Naive thymus-derived CD4-positive, alpha-beta T cell (primary cell): ENCODE results near the gene EPSTI1. TPM values are rescaled to one million over a fixed set of nuclear protein-coding genes. Genes with fewer than 3 reads are reported as not detected.

Experiments
- ATAC-seq: fragments of 150-1000 bp; cut with Tn5 transposase; 2 replicates; pipeline ENCODE4 v1.10.0; 2021; ENCODE audit warnings: mild to moderate bottlenecking, moderate library complexity
- CTCF ChIA-PET: fragments of 350-600 bp; sonication (Branson Sonifier 250); formaldehyde crosslinking; loops from one replicate; lab custom pipeline; 2021; ENCODE audit warnings: antibody characterized with exemption; lab: Charles Lee
- POLR2A ChIA-PET: fragments of 350-600 bp; sonication (Branson Sonifier 250); formaldehyde crosslinking; loops from one replicate; lab custom pipeline; 2021; ENCODE audit warnings: antibody characterized with exemption, inconsistent platforms; lab: Charles Lee
- DNase-seq, 9 donors: peaks; one replicate each; pipeline versions ENCODE4 v3.0.0 to v3.0.0-alpha.2; 2020 to 2022; ENCODE audit warnings: mixed read lengths in 1 of 9
- H3K27ac ChIP-seq: one replicate; pipeline ENCODE4 v1.7.0; 2013; ENCODE audit warnings: mild to moderate bottlenecking, low read depth, low read length, moderate library complexity
- H3K27me3 ChIP-seq, 2 donors: one replicate each; pipeline ENCODE4 v1.7.0; 2013; ENCODE audit warnings: low read length in 2 of 2, mild to moderate bottlenecking in 2 of 2, moderate library complexity in 2 of 2; ENCODE audit not compliant: control insufficient read depth in 2 of 2, insufficient read depth in 2 of 2
- H3K36me3 ChIP-seq, 3 experiments: 1 replicate in 2 of 3; 2 replicates in 1 of 3; pipeline ENCODE4 v1.7.0; 2013; ENCODE audit warnings: low read length in 3 of 3, mild to moderate bottlenecking in 3 of 3, moderate library complexity in 1 of 3; ENCODE audit not compliant: insufficient read depth in 3 of 3, control insufficient read depth in 2 of 3
- H3K4me1 ChIP-seq, 2 donors: one replicate each; pipeline ENCODE4 v1.7.0; 2013; ENCODE audit warnings: low read length in 2 of 2, mild to moderate bottlenecking in 2 of 2, moderate library complexity in 1 of 2; ENCODE audit not compliant: control insufficient read depth in 2 of 2, insufficient read depth in 2 of 2
- H3K4me3 ChIP-seq: 2 replicates; pipeline ENCODE4 v1.7.0; 2013; ENCODE audit warnings: mild to moderate bottlenecking, low read length
- H3K9me3 ChIP-seq, 3 experiments: 1 replicate in 2 of 3; 2 replicates in 1 of 3; pipeline ENCODE4 v1.7.0; 2013; ENCODE audit warnings: low read length in 3 of 3; ENCODE audit not compliant: control insufficient read depth in 2 of 3
- H3K27ac Mint-ChIP-seq, 9 donors: one replicate each; pipeline ENCODE4 v1.8.0; 2020 to 2022; ENCODE audit warnings: mixed read lengths in 9 of 9, mild to moderate bottlenecking in 8 of 9, moderate library complexity in 5 of 9, inconsistent platforms in 2 of 9
- H3K27me3 Mint-ChIP-seq, 5 donors: one replicate each; pipeline ENCODE4 v1.8.0; 2021 to 2022; ENCODE audit warnings: mixed read lengths in 5 of 5, mild to moderate bottlenecking in 1 of 5
- H3K36me3 Mint-ChIP-seq, 5 donors: one replicate each; pipeline ENCODE4 v1.8.0; 2020 to 2022; ENCODE audit warnings: mixed read lengths in 5 of 5, mild to moderate bottlenecking in 3 of 5, inconsistent platforms in 1 of 5
- H3K4me1 Mint-ChIP-seq, 7 donors: one replicate each; pipeline ENCODE4 v1.8.0; 2020 to 2022; ENCODE audit warnings: mixed read lengths in 7 of 7, mild to moderate bottlenecking in 3 of 7, inconsistent platforms in 1 of 7
- H3K4me3 Mint-ChIP-seq, 10 donors: one replicate each; pipeline ENCODE4 v1.8.0; 2020 to 2022; ENCODE audit warnings: mild to moderate bottlenecking in 10 of 10, mixed read lengths in 10 of 10, moderate library complexity in 6 of 10, inconsistent platforms in 2 of 10
- H3K9me3 Mint-ChIP-seq, 11 donors: one replicate each; pipeline ENCODE4 v1.8.0; 2020 to 2022; ENCODE audit warnings: mixed read lengths in 11 of 11, mild to moderate bottlenecking in 4 of 11, inconsistent platforms in 1 of 11, moderate library complexity in 1 of 11
- intact Hi-C, 2 donors: fragments of 100-400 bp; cut with micrococcal nuclease; formaldehyde crosslinking; loops; one replicate each; pipeline ENCODE4 v1.15.1; 2023
- polyA plus RNA-seq, 2 donors: library from polyadenylated mRNA; unstranded; fragments of 300-500 nt; fragmentation: Illumina TruSeq; gene quantifications; one replicate each; pipeline ENCODE4 v1.2.3, GENCODE V29; 2021
- total RNA-seq, 6 experiments: library from RNA in 5 of 6; stranded (reverse) in 5 of 6; gene quantifications; 1 replicate in 5 of 6; 2 replicates in 1 of 6; pipeline ENCODE4 v1.2.3 and lab custom pipeline; 2021 to 2026

The EPSTI1 gene
- total and polyA plus RNA-seq, 7 experiments from 2014 or later = 8.4 to 125 (median 13.7) TPM

DNA sequence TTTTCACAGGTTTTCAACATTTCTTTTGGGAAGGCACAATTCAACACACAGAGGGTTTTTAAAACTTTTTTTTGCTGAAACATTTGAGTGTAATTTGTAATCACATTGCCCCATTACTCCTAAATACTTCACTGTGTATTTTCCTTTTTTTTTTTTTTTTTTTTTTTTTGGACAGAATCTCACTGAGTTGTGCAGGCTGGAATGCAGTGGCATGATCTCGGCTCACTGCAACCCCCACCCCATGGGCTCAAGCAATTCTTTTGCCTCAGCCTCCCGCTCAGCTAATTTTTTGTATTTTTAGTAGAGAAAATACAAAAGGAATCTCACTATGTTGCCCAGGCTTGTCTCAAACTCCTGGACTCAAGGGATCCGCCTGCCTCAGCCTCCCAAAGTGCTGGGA is 16.6 kb upstream of the EPSTI1 start:
- no peak overlapping the region for H3K4me3 ChIP-seq
- H3K27me3 ChIP-seq = no peaks in the 10 kb centered on the region
- no peaks in the 10 kb centered on the region for H3K9me3 ChIP-seq
- H3K27ac ChIP-seq = no peak overlapping the region
- no peaks in the 10 kb centered on the region for H3K36me3 ChIP-seq
- POLR2A ChIA-PET = no interaction called here
- Mint-ChIP-seq H3K9me3 (no peaks in the 10 kb centered on the region), H3K27me3 (peaks cover 0 to 25% (median 0%) of the 10 kb centered on the region in 5 donors), H3K4me1 (no peaks in the 10 kb centered on the region), H3K4me3 (no peak overlapping the region), H3K27ac (no peak overlapping the region), H3K36me3 (peaks cover 0 to 5% (median 0%) of the 10 kb centered on the region in 5 donors)
- ATAC-seq = no peak
- intact Hi-C loops = no loop called here
- no peak for DNase-seq
- H3K4me1 ChIP-seq = no peaks in the 10 kb centered on the region
- CTCF ChIA-PET = no interaction called here

- no peaks in the 10 kb centered on the region for H3K4me1 ChIP-seq
- peaks cover 0 to 9% (median 4%) of the 10 kb centered on the region in 11 donors for H3K9me3 Mint-ChIP-seq
- no peak overlapping the region for H3K27ac ChIP-seq
- H3K9me3 ChIP-seq = no peaks in the 10 kb centered on the region
- ChIA-PET CTCF (no interaction called here), POLR2A (interaction anchor here (1.2 kb wide), 1 partner anchor 15 kb away, joined by 6 read pairs; the partner anchor contains the start of gene EPSTI1)
- intact Hi-C loops = no loop called here
- ATAC-seq = no peak
- no peaks in the 10 kb centered on the region for H3K27me3 ChIP-seq
- no peak overlapping the region for H3K4me3 ChIP-seq
- no peaks in the 10 kb centered on the region for H3K4me1 Mint-ChIP-seq
- H3K4me3 Mint-ChIP-seq = no peak overlapping the region
- DNase-seq = no peak
- H3K36me3 ChIP-seq = no peaks in the 10 kb centered on the region
- peak overlapping the region in 2 of 9 donors; percentile 9 to 16 for H3K27ac Mint-ChIP-seq
- H3K27me3 Mint-ChIP-seq = peaks cover 0 to 25% (median 0%) of the 10 kb centered on the region in 5 donors
- H3K36me3 Mint-ChIP-seq = peaks cover 0 to 5% (median 4%) of the 10 kb centered on the region in 5 donors
Observed at GRCh38 chr13:43006893-43007631, 15.0 kb upstream of the EPSTI1 start.

GRCh38 chr13:43005460-43006236 is 13.6 kb upstream of the EPSTI1 start:
- no peaks in the 10 kb centered on the region for H3K9me3 ChIP-seq
- H3K27me3 ChIP-seq = no peaks in the 10 kb centered on the region
- intact Hi-C loops = no loop called here
- H3K4me3 ChIP-seq = no peak overlapping the region
- peaks cover 0 to 3% (median 0%) of the 10 kb centered on the region in 7 donors for H3K4me1 Mint-ChIP-seq
- H3K9me3 Mint-ChIP-seq = peaks cover 0 to 11% (median 6%) of the 10 kb centered on the region in 11 donors
- DNase-seq = no peak
- POLR2A ChIA-PET = interaction anchor here (0.7 to 1.7 kb wide), 3 partner anchors 15 to 52 kb away, joined by 3 to 4 read pairs (median 3); partner anchors contain the start of gene DNAJC15
- no peaks in the 10 kb centered on the region for H3K36me3 ChIP-seq
- H3K4me1 ChIP-seq = no peaks in the 10 kb centered on the region
- CTCF ChIA-PET = interaction anchor here (1.0 kb wide), 1 partner anchor 71 kb away, joined by 3 read pairs; no protein-coding TSS in a partner anchor
- no peak for ATAC-seq
- peaks cover 0 to 25% (median 0%) of the 10 kb centered on the region in 5 donors for H3K27me3 Mint-ChIP-seq
- no peak overlapping the region for H3K27ac Mint-ChIP-seq
- H3K36me3 Mint-ChIP-seq = peaks cover 0 to 12% (median 7%) of the 10 kb centered on the region in 5 donors
- H3K27ac ChIP-seq = no peak overlapping the region
- H3K4me3 Mint-ChIP-seq = no peak overlapping the region

GRCh38 chr13:43003729-43004128 is 11.7 kb upstream of the EPSTI1 start:
- Mint-ChIP-seq H3K4me3 (no peak overlapping the region), H3K4me1 (peaks cover 0 to 8% (median 0%) of the 10 kb centered on the region in 7 donors)
- POLR2A ChIA-PET = no interaction called here

DNA sequence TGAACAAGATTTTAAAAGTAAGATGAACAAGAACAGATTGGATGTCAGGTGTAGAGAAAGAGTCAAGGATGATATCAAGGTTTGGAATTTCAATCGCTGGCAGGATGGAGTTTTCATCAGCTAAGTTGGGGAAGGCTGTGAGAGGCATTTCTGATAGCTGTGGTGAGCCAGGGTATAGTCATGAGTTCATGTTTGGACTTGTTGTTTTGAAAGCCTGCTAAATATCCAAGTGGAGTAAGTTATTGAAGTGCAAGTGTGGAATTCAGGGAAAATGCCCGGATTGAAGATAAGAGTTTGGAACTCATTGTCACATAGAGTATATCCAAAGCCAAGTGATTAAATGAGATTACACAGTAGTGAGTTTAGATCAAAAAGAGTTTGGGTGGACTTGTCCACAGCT is 11.0 kb upstream of the EPSTI1 start:
- Mint-ChIP-seq H3K9me3 (peaks cover 0 to 11% (median 6%) of the 10 kb centered on the region in 11 donors), H3K4me1 (peaks cover 0 to 9% (median 0%) of the 10 kb centered on the region in 7 donors), H3K27ac (no peak overlapping the region), H3K27me3 (peaks cover 0 to 12% (median 0%) of the 10 kb centered on the region in 5 donors), H3K4me3 (no peak overlapping the region), H3K36me3 (peaks cover 0 to 9% (median 7%) of the 10 kb centered on the region in 5 donors)
- DNase-seq (no peak), ATAC-seq (no peak)
- POLR2A ChIA-PET = no interaction called here
- Histone ChIP-seq H3K27me3 (no peaks in the 10 kb centered on the region), H3K4me3 (no peak overlapping the region), H3K4me1 (no peaks in the 10 kb centered on the region), H3K9me3 (no peaks in the 10 kb centered on the region), H3K36me3 (no peaks in the 10 kb centered on the region), H3K27ac (no peak overlapping the region)
- intact Hi-C loops = no loop called here
- CTCF ChIA-PET = no interaction called here

More at GRCh38 chr13:43003729-43004128, 11.7 kb upstream of the EPSTI1 start:
- H3K36me3 ChIP-seq = no peaks in the 10 kb centered on the region
- H3K9me3 Mint-ChIP-seq = peaks cover 0 to 11% (median 6%) of the 10 kb centered on the region in 11 donors
- CTCF ChIA-PET = interaction anchor here (0.6 kb wide), 1 partner anchor 35 kb away, joined by 4 read pairs; no protein-coding TSS in a partner anchor
- no peaks in the 10 kb centered on the region for H3K27me3 ChIP-seq
- no peak overlapping the region for H3K27ac Mint-ChIP-seq
- H3K27me3 Mint-ChIP-seq = peaks cover 0 to 16% (median 0%) of the 10 kb centered on the region in 5 donors
- H3K4me3 ChIP-seq = no peak overlapping the region
- DNase-seq (no peak), ATAC-seq (no peak)
- peaks cover 0 to 10% (median 7%) of the 10 kb centered on the region in 5 donors for H3K36me3 Mint-ChIP-seq
- no peaks in the 10 kb centered on the region for H3K4me1 ChIP-seq
- intact Hi-C loops = no loop called here
- no peaks in the 10 kb centered on the region for H3K9me3 ChIP-seq
- H3K27ac ChIP-seq = no peak overlapping the region

- intact Hi-C loops = no loop called here
- no peak overlapping the region for H3K4me3 Mint-ChIP-seq
- ChIA-PET CTCF (no interaction called here), POLR2A (interaction anchor here (2.2 kb wide), 1 partner anchor 10 kb away, joined by 5 read pairs; the partner anchor contains the start of gene EPSTI1)
- ATAC-seq = no peak
- no peaks in the 10 kb centered on the region for H3K36me3 ChIP-seq
- no peaks in the 10 kb centered on the region for H3K27me3 ChIP-seq
- peaks cover 0 to 19% (median 0%) of the 10 kb centered on the region in 7 donors for H3K4me1 Mint-ChIP-seq
- no peak overlapping the region for H3K4me3 ChIP-seq
- peak overlapping the region in 1 of 9 donors; percentile 0 for H3K27ac Mint-ChIP-seq
- no peak for DNase-seq
- peaks cover 0 to 9% (median 7%) of the 10 kb centered on the region in 5 donors for H3K36me3 Mint-ChIP-seq
- H3K9me3 ChIP-seq = no peaks in the 10 kb centered on the region
- H3K27ac ChIP-seq = no peak overlapping the region
- H3K4me1 ChIP-seq = no peaks in the 10 kb centered on the region
- peaks cover 0 to 11% (median 6%) of the 10 kb centered on the region in 11 donors for H3K9me3 Mint-ChIP-seq
- H3K27me3 Mint-ChIP-seq = peaks cover 0 to 8% (median 0%) of the 10 kb centered on the region in 5 donors
Observed at GRCh38 chr13:43002021-43002420, 10.0 kb upstream of the EPSTI1 start.
